Medulla oblongata (tissue), 1 donor: ENCODE measurements around the gene RASIP1.

Experiments used
- DNase-seq: peaks from one replicate; pipeline ENCODE4 v3.0.0-alpha.2; 2015; ENCODE audit errors: extremely low spot score

RASIP1 gene

DNA sequence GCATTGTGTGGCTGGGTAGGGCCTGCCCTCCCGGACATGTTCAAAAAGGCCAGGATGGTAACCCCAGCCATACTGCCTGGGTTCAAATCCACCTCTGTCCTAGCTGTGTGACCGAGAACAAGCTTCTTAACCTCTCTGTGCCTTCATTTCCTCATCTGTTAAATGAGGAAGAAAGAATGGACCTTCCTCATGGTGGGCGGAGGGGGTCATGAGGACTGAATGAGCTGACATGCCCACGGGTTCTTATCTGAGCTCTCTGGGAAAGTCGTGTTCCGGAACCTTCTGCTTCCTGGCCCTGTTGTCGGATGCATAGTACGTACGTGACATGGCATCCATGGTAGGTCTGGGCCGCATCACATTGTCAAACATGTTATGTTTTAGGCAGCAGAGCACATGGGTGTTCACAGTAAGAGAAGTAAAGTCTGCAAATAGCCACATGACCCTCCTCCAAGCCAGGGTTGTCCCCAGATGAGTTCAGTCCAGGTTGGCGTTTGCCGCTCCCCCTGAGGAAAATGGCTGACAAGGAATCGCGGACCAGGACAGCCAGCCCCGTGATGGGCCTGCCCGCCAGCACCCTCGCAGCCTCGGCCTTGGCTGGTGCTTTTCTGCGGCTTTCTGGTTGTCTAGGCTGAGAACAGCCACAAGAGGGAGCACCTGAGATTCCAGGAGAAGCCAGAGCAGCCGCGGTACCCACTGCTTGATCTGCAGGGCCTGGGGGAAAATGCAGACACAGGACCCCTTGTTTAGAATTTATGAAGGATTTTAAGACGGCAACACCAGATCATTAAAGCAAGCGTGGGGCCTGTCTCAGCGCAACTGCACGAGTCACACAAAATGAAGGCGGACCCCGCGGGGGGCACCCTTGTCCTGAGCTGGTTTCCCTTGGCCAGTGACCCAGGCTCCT lies 65.2 kb downstream of the RASIP1 start:
- DNase-seq: peak; percentile 95

DNA sequence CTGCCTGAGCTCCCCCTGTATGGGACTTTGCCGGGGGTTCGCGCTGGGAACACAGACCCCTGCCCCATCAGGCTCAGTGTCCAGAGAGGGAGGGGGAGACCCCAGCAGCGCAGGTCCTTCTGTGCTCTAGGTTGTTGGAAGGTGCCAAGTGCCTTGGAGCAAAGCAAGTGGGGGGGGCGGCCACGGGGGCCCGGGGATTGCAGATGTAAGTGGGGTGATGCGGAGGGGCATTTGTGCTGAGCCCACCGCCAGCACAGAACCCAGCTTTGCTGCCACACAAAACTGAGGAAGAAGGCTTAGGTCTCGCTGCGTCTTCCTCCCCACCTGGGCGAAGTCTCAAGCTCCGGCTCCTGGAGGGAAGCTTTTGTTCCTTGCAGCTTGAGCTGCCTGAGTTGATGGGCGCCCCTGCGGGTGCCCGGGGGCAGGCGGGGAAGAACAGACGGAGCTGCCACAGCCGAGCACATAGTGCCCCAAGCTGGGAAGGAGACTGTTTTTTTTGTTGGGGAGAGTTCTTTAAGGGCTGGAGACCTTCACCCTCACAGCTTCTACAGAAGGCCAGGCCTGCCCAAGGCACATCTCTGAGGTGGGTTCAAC lies 66.1 kb downstream of the RASIP1 start:
- DNase-seq: no peak

DNA sequence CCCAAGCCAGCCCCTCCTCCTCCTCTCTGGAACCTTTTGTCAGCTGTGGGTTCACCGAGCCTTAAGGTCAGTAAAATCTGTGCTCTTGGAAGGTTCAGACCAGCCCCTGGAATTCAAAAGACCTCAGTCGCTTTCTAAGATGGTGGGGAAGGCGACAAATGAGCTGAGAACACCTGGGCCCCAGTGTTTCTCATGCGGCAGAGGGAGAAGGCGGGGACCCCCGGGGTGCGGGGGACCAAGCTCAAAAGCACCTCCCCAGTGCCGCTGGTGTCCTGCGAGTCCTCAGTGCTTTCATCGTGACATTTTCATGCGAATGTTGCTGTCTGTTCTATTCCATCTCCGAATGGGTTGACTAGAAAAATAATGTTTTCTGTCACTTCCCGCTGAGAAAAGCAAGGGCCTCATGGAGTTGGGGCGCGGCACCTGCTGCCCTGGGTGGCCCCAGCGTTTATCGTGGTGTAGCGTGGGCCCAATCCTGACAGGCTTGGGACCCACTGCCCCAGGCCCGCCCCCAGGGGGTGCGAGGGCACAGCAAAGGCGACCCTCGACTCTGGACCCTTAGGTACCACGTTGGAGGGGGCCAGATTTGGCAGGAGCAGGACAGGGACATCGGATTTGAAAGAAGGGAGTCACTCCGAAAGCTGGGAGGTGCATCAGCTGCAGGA lies 66.8 kb downstream of the RASIP1 start:
- DNase-seq: no peak

DNA sequence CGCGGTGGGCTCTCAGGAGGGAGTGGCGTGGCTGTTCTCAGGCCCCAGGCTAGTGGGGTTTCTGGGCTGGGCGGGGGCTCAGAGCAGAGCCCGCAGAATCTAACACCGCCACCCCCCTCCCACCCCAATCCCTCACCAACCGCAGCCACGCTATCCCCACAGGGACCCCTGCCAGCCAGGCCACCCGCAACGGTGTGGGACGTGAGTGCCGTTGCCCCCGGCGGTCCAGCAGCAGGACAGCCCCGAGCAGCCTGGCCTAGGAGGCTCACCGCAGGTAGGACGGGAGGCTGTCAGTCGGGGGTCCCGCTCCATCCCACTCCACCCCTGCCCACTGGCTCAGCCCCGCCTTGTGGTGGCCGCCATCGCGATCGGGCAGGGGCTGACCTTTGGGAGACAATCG lies 67.4 kb downstream of the RASIP1 start, which contains the start of gene NTN5:
Gene NTN5, minus strand, starts transcription at position 24 of the 400 bp plus-strand sequence. CDS start 2,031 bp downstream, outside the sequence.
- DNase-seq: no peak

DNA sequence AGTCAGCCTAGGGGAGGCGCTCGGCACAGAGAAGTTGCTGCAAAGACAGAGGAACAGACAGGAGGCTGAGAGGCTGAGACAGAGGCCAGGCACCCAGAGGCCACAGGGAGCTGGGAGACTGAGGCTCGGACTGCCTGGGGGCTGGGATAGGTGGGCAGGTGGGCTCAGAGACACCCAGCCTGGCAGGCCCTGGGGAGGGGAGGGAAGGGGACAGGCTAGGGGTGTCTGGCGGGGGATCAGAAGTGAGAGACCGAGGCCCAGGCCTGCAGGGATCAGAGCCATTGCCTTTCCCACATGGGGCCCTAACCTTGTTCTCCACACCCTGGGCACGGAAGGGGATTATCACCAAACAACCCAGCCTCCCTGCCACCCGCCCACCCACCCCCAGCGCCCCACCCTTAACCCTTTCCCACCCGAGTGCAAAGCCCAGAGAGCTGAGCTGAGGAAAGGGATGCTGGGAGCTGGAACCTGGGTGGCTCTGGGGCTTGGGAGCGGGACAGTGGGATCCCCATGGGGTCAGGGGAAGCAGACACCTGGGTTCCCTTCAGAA lies 68.9 kb downstream of the RASIP1 start:
- DNase-seq: no peak

DNA sequence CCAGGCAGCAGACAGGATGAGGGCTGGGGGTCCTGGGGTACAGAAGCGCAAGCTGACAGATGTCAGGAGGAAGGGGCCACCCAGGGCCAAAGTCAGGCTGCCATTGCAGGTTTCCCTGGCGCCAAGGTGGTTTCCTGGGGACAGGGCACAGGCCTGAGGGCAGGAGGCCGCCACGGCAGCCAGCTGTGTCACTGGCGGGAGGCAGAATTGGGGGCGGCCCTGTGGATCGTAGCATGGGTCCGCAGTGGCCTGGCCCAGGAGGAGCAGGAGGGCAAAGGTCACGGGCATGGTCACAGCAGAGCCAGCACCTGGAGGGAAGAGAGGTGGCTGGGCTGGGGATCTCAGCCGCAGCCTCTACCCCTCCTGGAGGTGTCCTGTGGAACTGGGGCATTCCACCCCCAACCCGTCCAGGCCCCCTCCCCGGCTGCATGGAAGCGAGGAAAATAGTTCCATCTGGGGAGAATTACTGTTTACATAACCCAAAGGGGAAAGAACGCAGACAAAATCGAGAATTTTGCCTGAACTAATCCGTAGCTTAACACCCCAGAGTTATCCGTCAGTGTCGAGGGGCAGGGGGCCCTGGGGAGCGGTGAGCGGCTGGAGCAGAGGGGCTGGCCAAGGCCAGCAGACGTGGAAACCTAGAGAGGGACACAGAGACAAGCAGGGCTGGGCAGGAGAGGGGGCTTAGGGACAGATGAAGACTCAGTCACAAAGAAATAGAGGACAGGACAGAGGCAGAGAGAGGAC lies 69.5 kb downstream of the RASIP1 start:
- DNase-seq: no peak
